ENCODE measurements around the gene GAREM2. TPM values are rescaled to one million over a fixed set of nuclear protein-coding genes. Genes with fewer than 3 reads are reported as not detected.

GAREM2 gene
- total RNA-seq = 2.8 and 4.7 TPM in 2 replicates

DNA sequence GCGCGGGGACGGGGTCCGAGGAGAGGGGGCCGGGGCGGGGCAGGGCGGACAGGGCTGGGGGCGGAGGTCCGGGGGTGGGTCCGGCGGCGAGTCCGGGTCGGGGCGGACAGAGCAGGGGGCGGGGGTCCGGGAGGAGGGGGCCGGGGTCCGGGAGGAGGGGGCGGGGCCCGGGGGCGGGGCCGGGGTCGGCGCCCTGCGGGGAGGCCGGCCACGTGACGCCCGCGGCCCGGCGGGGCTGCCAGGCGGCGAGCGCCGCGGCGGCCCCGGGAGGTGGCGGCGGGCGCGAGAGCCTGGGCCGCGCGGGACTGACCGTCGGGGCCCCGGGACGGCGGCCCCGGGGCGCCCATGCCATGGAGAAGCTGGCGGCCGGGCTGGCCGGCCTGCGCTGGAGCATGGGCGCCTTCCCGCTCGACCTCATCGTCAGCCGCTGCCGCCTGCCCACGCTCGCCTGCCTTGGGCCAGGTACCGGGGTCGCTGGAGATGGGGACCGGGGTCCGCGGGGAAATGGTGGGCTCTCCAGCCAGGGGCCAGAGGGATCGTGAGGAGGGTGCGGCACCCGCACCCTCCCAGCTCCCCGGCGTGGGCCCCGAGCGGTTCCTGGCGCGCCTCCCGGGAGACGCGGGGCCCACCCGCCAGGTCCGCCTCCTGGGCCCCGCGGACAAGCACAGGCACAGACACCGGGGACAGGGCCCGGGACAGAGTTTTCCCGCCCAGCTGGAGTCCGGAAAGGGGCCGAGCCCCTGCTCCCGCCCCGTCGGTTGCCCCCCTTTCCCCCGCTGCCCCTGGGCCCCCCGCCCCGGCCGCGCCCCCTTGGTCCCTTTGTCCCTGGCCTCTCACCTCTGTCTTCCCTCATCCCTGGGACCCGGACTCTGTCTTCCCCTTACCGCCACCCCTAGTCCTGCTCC, at the start of gene GAREM2:
Gene GAREM2, plus strand, starts transcription at position 218 of the 905 bp plus-strand sequence. Its CDS starts 133 bp downstream, at position 351.

Other genes starting within 250 kb of the GAREM2 start
- 10.6 and 11.2 TPM in 2 replicates for gene KIF3C, start 190.6 kb upstream of the GAREM2 start, total RNA-seq
- gene RAB10, start 139.0 kb upstream of the GAREM2 start, total RNA-seq = 84.0 and 95.8 TPM in 2 replicates
- 107 and 116 TPM in 2 replicates for gene HADHA, start 71.5 kb downstream of the GAREM2 start, total RNA-seq
- 101 and 104 TPM in 2 replicates for gene HADHB, start 71.9 kb downstream of the GAREM2 start, total RNA-seq
- 4.2 and 8.2 TPM in 2 replicates for gene SELENOI, start 173.1 kb downstream of the GAREM2 start, total RNA-seq
- gene ADGRF3, start 173.7 kb downstream of the GAREM2 start, total RNA-seq = not detected in 2 replicates
- gene DRC1, start 228.8 kb downstream of the GAREM2 start, total RNA-seq = not detected in 2 replicates

All from pericardium fibroblast (primary cell).